LNCAP (cell line): Measurements from ENCODE around the gene AJAP1.

Source experiments
- CTCF ChIP-seq: fragments of 450-650 bp; IDR thresholded peaks from 2 replicates; pipeline ENCODE4 v1.5.1; 2017; ENCODE audit warnings: mild to moderate bottlenecking

Gene AJAP1

GRCh38 chr1:4754816-4755215 lies 100.4 kb downstream of the AJAP1 start:
- no peak for TF ChIP-seq CTCF

GRCh38 chr1:4755301-4755845 lies 101.0 kb downstream of the AJAP1 start:
- no peak for TF ChIP-seq CTCF

DNA sequence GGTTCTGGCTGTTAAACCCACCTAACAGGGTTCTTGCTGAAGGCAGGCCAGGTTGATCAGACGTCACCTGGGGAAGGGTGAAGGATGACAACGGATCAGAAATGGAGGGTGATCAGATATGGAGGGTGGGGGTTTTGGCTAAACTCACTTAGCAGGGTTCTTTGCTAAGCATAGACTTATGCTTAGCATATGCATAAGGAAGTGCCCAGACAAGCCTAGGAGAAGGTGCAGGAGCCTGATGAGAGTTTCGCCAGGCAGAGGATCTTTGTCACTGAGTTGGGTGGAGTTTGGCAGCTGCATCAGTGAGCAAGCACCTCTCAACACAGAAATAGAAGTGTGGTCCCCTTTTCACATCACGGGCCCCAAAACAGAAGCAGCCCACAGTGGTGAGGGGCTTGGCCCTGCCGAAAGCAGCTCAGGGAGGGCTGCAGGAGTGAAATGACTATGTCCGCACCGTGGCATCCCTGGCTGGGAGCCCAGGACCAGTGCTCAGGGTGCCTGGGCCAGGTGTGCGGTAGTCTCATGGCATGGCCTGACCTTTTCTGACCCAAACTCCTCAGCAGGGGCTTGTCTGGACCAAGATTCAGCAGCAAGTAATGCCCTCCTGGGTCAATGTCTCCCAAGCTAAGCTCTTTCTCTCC lies 101.6 kb downstream of the AJAP1 start:
- TF ChIP-seq CTCF: no peak

DNA sequence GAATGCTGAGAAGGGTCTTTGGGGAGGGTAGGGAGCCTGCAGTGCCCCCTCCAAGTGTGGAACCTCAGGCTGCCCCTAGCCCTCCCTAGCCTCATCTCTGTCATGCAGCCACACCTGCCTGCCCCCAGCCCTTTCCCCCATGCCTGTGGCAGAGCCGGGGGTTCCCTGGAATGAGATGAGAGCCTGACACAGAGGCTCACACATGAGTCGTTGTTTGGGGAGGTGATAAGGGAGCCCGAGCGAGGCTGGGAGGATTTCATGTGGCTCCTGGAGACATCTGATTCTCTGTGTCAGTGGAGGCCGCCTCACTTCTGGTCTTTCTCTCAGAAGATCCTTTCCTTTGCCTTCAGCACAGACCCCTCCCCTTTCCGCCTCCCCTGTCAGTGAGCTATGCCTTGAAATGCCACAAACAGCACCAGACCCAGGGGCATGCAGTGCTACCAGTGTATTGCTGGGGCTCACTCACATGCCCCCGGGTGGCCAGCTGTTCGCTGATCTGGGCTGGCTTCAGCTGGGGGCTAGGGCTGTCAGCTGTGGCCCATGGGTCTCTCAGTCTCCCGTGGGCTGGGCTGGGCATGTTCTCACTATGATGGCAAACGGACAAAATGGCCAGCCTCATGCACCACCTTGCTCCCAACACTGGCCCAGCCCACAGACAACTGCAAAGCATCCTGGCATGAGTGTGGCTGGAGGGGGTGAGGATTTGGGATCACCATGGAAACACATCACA lies 102.6 kb downstream of the AJAP1 start:
- TF ChIP-seq CTCF: no peak

- no peak for TF ChIP-seq CTCF
Measured at GRCh38 chr1:4759671-4760070, 105.3 kb downstream of the AJAP1 start.

DNA sequence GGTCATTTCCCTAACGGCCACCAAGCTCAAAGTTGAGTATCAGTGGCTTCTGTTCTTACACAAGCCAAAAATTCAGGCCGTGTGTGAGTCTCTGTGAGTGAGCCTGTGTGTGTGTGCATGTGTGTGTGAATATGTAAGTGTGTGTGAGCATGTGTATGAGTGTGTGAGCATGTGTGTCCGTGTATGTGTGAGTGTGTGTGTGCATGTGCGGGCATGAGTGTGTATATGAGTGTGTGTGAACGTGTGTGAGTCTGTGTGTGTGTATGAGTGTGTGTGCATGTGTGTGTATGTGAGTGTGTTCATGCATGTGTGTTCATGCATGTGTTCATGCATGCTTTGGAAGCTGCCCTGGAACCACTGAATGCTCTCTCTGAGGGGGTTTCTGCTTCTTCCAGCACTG lies 105.7 kb downstream of the AJAP1 start:
- no peak for TF ChIP-seq CTCF

GRCh38 chr1:4761324-4761723 lies 106.9 kb downstream of the AJAP1 start:
- TF ChIP-seq CTCF: no peak
